Transverse colon (tissue), 4 donors: Measurements from ENCODE around the gene FNBP1.
A peak's percentile ranks its signal among the peaks of the same experiment; 100 is the strongest.

Experiments used
- CTCF ChIP-seq, 5 experiments: fragments of 200-600 bp in 3 of 5; fragments of 450-650 bp in 2 of 5; sonication (generic) in 3 of 5; IDR thresholded peaks; 1 replicate in 2 of 5; 2 replicates in 3 of 5; pipeline ENCODE4 v1.5.1; 2016 to 2017; ENCODE audit warnings: antibody characterized with exemption in 5 of 5, inconsistent platforms in 3 of 5, mild to moderate bottlenecking in 2 of 5, moderate library complexity in 1 of 5
- EP300 ChIP-seq: sonication (generic); formaldehyde crosslinking; IDR thresholded peaks from one replicate; pipeline ENCODE4 v1.6.1; 2017; ENCODE audit warnings: antibody characterized with exemption, low read depth
- POLR2A ChIP-seq: fragments of 450-650 bp; IDR thresholded peaks from one replicate; pipeline ENCODE4 v1.6.1; 2016; ENCODE audit warnings: antibody characterized with exemption, mild to moderate bottlenecking, moderate library complexity
- POLR2AphosphoS5 ChIP-seq, 3 donors: sonication (generic); formaldehyde crosslinking; IDR thresholded peaks; one replicate each; pipeline ENCODE4 v1.6.1; 2016; ENCODE audit warnings: antibody characterized with exemption in 3 of 3

- peak; percentile 22 to 39 (median 36) for TF ChIP-seq CTCF (IDR thresholded peaks at IDR 0.05)
- no peak for TF ChIP-seq POLR2AphosphoS5 (IDR thresholded peaks at IDR 0.05)
- TF ChIP-seq POLR2A: no peak
- TF ChIP-seq EP300: no peak
Measured at GRCh38 chr9:130058154-130058553, 15.2 kb upstream of the FNBP1 start.
